Right ventricle myocardium superior (tissue), 1 donor: ENCODE measurements around the gene POU2AF1. TPM values are rescaled to one million over a fixed set of nuclear protein-coding genes. Genes with fewer than 3 reads are reported as not detected.
"Not testable (repeated sequence)": the region's sequence is repeated elsewhere in the genome, so short reads cannot be mapped to it uniquely, and the experiment has no call there.

Source experiments
- ATAC-seq: fragments of 200-7000 bp; cut with Tn5 transposase; one replicate; pipeline ENCODE4 v1.9.1; 2020; ENCODE audit warnings: mild to moderate bottlenecking; ENCODE audit not compliant: poor library complexity
- DNase-seq: peaks from one replicate; pipeline ENCODE4 v3.0.0-alpha.2; 2020
- intact Hi-C: fragments of 100-400 bp; cut with DNase I; formaldehyde crosslinking; loops from one replicate; pipeline ENCODE4 v1.11.2; 2022
- total RNA-seq: library from RNA; stranded (reverse); fragmentation: NEBNext Ultra II Directional; extraction: Animal tissue kit (Norgen Biotek cat#: 25700); gene quantifications from one replicate; pipeline ENCODE4 v1.2.1, GENCODE V29; 2021
- donor health status: DM: no; HTN: yes; CAD: no; lungs with severe emphysema.

The POU2AF1 gene
- total RNA-seq, 1 donor from 2014 or later, result 0.27 TPM

DNA sequence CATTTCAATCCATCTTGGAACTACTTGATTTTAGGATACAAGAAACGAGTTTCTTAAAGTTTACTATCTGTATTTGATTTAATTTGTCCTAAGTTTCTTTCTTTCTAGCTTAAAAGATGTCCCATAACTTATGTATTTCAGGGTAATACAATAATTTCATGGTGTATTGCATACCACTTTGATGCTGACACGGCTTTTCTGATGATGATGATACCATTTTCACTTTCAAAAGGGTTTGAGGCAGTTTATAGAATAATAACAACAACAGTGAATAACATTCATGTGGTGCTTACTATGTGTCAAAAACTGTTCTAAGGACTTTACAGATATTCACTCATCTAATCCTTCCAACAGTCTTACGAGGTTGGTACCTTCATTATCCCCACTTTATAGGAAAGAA, 33.2 kb upstream of the POU2AF1 start:
- ATAC-seq, result no peak
- no peak for DNase-seq
- intact Hi-C loops, result no loop called here

DNA sequence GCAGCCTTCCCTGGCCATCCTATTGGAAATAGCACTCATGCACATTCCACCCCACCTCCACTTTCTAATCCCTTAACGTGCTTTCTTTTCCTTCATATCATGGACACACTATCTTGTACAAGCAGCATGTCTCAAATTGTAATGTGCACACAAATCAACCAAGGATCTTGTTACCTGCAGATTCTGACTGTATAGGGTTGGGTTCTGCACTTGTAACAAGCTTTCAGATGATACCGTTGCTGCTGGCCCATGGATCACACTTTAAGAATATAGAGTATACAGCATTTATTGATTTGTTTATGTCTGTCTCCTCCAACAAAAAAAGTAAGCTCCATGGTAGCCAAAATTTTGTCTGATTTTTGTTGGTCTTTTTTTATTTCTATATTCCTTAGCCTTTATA, 32.4 kb upstream of the POU2AF1 start:
- intact Hi-C loops, result no loop called here
- ATAC-seq, result no peak
- no peak for DNase-seq

DNA sequence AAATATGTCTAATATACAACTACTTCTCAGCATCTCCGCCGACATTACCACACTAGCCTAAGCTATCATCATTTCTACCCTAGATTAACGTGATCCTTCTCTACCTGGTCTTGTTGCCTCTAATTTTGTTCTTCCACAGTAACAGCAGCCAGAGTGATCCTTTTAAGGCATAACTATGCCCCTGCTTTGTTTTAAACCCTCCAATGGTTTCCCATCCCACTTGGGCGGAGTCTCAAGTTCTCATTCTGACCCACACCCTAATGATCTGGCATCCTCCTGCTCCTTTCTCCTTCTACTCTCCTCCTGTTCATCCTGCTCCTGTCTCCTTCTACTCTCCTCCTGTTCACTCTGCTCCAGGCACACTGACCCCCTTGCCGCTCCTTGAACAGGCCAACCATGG, 31.9 kb upstream of the POU2AF1 start:
- intact Hi-C loops, result no loop called here
- DNase-seq (no peak), ATAC-seq (no peak)

DNA sequence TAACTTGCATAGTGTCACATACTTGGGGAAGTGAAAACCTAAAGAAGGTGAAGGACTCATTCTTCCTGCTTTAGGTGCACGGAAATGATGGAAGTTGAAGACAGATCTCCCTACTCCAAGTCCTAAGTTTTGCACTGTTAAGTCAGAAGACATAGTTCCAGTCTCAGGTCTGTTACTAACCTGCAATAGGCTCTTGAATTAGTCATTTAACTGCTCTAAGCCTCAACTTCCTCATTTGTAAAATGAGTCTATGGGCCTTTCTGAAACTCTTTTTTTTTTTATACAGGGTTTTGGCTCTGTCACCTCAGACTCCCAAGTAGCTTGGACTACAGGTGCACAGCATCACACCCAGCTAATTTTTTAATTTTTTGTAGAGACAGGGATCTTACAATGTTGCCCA, 30.8 kb upstream of the POU2AF1 start:
- ATAC-seq (no peak), DNase-seq (no peak)
- intact Hi-C loops, result no loop called here

DNA sequence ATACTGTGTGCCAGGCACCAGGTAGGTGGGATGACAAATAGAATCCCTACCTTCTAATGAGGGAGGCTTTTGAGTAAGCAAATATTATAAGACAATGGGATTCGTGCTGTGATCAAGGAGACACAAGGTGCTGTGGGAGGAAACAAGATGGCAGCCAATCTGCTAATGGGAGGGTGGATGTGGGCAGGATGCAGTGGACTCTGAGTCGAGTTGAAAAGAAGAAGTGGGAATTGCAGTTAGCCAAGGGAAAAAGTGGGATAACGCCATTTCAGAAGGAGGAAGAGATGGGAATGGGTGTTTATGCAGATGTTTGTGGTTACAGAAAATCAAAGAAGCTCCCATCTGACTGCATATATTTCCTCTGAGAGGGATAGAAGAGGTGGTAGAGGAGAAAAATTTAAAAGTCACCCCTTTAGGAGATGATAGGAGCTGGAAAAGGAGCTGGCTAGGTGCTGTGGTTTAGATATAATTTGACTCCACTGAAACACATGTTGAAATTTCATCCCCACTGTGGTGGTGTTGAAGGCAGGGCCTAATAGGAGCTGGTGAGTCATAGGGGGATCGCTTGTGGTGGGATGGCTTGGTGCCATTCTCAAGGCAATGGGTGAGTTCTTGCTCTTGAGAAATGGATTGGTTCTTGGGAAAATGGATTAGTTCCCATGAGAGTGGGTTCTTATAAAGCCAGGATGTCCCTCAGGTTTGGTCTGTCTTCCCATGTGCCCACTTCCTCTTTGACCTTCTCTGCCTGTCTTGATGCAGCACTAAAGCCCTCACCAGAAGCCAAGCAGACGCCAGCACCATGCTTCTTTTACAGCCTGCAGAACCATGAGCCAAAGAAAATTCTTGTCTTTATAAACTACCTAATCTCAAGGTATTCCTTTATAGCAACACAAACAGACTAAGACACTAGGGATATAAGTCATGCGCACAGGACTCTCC, 30.0 kb upstream of the POU2AF1 start:
- intact Hi-C loops, result no loop called here
- DNase-seq (no peak), ATAC-seq (no peak)

DNA sequence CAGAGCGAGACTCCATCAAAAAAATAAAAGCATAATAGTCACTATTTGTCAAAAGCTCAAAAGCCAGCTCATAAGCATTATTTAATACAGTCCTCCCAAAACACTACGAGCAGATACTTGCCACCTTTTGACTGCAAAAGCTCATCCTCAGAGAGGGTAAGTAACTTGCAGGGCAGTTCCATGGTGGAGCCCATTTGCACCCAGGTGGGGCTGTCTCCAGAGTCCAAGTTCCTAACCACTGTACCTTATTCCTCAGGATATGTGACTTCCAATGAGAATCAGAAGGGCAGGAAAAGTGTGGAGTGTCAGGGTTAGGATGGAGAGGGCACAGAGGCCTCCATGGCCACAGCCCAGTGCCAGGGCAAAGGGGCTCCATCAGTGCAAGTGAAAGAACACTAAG, 28.6 kb upstream of the POU2AF1 start:
- ATAC-seq, result no peak
- intact Hi-C loops, result no loop called here
- DNase-seq, result no peak

DNA sequence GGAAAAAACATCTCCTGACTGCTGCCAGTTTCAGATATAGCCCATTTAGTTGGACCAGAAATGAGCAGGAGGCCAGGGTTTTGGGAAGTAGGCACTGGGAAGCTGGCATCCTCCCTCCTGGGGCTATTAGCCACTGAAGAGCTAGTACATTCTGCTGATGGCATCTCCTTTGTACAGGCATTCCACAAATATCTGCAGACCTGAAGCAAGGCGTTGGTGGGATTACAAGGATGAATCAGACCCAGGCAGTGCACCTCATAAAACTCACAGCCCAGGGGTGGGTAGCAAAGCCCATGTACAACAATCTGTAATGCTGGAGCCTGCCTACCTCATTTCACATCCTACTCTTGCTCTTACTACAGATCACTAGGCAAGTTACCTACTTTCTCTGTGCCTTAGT, 27.5 kb upstream of the POU2AF1 start:
- no peak for ATAC-seq
- intact Hi-C loops, result no loop called here
- no peak for DNase-seq

DNA sequence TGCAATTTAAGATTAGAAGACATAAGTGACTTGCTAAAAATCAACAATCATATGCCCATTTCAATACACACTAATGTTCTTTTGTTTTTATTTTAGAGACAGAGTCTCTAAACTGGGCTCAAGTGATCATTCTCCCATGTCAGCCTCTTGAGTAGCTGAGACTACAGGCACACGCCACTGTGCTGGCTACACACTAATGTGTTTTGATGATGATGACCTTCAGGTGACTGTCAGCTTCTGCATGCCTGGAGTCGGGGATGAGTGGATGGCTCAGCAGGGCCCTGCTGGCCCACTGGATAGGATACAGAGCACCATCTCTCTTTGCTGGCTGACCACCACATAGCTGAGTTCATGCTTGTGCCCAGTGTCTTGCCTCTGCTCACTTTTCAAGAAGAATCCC, 27.0 kb upstream of the POU2AF1 start:
- intact Hi-C loops, result no loop called here
- DNase-seq, result no peak

DNA sequence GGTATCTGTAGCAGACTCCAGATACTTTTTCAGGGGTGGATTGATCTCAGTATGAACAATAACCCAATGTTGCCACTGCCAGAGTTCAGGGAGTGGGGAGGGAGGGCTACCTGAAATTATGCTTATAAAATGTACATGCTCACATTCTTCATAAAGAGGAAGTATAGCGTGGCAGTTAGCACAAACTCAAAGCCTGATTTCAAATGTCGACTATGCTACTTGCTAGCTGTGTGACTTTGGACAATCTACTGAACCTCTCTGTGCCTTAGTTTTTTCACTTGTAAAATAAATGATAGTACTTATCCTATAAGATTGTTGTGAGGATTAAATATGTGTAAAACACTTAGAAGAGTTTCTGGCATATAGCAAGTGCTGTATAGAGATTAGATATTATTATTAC, 26.5 kb upstream of the POU2AF1 start:
- ATAC-seq (no peak), DNase-seq (no peak)
- intact Hi-C loops, result no loop called here

More for the DNA sequence above, 27.0 kb upstream of the POU2AF1 start:
- ATAC-seq, result no peak

DNA sequence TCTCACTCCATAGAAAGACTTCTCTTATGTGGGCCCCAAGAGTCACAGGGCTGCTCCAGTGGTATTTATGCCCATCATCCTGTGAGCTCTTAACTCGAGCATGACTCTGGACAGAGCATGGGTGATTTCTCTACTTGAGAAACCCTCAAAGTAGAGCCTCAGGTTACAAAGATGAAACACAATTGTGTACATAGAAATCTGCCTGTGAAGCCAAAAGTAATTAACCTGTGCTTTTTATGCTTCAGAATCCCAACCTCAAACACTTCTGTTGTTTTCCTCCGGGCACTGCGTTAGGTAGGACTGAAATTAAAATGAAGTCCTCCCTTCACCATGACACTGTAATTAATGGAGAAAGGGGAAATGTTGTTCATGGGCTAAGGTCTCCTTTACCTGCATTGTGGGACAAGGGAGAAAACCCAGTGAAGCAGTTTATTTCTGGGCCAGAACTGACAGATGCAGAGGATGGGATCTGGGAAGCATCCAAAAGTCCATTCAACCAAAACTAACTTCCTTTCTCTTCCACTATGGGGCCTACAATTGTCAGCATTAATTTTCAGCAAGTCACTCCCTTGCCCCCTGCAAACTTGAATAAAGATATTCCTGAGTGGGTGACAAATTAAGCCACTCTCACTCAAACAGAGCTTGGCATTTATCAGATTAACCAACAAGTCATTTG, 24.1 kb upstream of the POU2AF1 start:
- intact Hi-C loops, result no loop called here
- ATAC-seq (no peak), DNase-seq (no peak)

DNA sequence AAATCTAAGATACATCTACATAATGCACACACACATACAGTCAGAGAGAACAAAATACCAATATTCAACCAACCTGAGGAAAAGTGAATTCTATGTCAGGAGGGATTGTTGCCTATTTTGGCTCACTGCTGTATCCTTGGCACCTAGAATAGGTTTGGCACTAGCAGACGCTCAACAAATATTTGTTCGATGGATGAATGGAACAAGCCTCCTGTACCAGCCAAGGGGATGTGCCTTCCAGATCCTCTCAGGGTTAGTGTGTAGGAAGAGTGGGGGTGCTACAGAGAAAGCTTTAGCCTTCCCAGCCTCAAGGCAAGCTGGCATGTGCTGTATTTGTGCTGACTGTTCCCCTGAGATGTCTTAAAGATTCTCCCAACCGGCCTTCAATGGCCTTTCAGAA, 23.3 kb upstream of the POU2AF1 start:
- ATAC-seq, result no peak
- intact Hi-C loops, result no loop called here
- DNase-seq, result no peak

DNA sequence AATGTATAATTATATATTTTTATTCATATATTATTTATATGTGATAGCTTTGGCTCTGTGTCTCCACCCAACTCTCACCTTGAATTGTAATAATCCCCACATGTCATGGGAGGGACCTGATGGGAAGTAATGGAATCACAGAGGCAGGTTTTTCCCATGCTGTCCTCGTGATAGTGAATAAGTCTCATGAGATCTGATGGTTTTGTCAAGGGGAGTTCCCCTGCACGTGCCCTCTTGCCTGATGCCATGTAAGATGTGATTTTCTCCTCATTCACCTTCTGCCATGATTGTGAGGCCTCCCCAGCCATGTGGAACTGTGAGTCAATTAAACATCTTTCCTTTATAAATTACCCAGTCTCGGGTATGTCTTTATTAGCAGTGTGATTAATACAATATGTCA, 22.9 kb upstream of the POU2AF1 start:
- DNase-seq, intact Hi-C loops, ATAC-seq: not testable (repeated sequence)

DNA sequence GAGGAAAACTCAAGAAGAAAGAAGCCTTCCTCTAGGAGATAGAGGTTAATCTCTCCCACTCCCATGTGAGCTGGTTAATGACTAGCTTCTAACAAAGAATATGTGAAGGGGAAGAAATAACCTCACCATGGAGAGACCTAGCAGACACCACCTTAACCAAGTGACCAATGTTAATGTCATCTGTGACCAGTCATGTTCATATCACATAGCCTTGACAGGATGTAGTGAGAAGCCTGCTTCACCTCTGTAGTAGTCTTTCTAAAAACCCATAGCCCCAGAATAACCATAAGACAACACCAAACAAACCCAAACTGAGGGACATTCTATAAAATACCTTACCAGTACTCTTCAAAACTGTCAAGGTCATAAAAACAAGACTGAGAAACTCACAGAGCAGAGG, 21.5 kb upstream of the POU2AF1 start:
- intact Hi-C loops, result no loop called here
- DNase-seq, result no peak
- ATAC-seq, result no peak

DNA sequence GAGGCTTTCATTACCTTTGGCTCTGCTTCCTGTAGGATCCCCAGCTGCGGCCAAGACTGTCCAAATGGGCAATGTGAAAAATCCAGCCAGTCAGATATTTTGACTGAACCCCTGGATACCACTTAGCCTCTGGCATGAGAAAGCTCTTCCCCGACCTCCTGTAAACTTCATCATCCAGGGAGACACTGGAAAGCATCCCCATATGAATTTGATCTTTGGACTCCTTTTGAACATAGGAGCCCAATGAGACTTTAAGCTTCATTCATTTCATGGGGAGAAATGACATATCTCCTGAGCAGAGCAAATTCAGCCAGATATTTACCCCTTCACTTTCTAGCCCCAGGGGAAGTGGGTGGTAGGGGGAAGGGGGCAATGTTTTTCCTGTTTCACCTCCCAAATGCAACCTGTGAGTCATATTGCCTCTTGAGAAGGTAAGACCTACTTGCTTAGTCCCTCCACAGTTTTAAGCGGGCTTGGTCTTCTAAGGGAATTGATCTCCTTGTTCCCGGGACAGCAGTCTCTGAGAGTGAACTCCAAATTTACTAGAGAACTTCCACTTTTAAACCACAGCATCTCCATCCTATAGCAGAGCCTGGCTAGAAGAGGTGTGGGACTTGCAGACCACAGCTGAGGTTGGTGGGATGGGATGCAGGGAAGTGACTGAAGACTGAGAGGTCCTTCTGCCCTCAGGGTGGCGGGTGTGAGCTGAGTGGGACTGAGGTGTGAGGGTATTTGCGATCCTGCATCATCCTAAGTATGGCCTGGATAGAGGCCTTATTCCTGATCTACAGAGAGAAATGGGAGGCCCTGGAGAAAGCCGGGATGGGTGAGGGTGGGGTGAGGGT, 20.3 kb upstream of the POU2AF1 start:
- DNase-seq, result no peak
- ATAC-seq, result no peak
- intact Hi-C loops, result no loop called here

DNA sequence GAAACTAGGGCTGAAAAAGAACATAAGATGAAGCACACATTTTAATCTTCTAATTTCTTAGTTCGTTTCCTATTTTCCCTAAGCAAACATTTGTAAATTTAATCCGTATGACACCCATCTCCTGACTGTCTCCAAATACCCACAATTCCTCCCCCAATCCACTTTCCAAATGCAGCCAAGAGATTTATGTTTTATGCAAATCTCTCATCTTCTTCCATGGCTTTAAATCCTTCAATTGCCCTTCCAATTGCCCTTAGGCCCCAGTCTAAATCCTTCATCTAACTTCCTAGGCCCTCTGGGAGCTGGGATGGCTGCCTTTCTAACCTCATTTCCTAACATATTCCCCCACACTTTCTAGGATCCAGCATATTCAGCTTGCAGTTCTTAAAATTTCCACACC, 18.0 kb upstream of the POU2AF1 start:
- intact Hi-C loops, result no loop called here
- no peak for ATAC-seq
- DNase-seq, result no peak

DNA sequence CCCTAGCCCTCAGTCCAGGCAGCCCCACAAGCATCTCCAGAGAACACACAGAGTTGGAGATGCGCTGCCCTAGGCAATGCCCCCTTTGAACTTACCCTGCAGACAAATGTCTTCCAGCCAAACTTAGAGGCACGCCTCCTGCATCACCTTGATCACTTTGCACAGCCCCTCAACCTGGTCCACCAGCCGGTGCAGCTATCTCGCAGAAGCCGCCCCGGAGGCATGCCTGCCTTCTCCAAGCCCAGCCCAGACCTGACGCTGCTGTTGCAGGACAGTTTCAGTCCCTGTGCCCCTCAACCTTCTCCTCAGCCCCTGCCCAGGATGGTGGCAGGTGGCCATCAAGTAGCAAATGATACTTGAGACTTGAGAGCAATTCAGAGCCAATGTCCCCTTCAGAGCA, 16.7 kb upstream of the POU2AF1 start:
- intact Hi-C loops, result no loop called here
- no peak for ATAC-seq
- no peak for DNase-seq

DNA sequence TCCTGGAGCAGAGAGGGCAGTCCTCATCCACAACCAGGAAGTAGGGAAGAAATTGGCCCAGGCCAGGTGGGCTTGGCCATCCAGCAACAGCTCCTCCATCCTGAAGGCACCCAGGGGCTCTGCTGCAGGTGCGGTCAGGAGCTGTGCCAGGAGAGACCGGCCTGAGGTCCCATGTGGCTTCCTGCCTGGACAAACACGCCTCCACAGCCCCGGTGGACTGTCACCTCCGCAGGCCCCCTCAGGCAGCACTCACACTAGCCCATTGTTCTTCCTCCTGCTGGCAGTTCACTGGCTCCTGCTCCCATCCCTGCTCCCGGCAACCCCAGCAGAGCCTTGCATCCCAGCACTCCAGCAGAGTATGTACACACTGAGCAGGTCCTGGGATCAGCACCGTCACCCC, 16.0 kb upstream of the POU2AF1 start:
- ATAC-seq (no peak), DNase-seq (no peak)
- intact Hi-C loops, result no loop called here

DNA sequence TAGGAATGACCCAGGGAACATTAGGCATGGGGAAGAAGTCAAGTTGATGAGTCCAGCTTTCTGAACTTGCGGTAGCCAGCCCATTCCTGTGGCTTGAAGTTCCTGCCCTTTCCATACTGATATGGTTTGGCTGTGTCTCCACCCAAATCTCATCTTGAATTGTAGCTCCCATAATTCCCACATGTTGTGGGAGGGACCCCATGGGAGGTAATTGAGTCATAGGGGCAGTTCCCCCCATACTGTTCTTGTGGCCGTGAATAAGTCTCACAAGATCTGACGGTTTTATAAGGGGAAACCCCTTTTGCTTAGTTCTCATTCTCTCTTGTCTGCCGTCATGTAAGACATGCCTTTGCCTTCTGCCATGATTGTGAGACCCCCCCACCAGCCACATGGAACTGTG, 15.1 kb upstream of the POU2AF1 start:
- ATAC-seq, intact Hi-C loops: not testable (repeated sequence)

DNA sequence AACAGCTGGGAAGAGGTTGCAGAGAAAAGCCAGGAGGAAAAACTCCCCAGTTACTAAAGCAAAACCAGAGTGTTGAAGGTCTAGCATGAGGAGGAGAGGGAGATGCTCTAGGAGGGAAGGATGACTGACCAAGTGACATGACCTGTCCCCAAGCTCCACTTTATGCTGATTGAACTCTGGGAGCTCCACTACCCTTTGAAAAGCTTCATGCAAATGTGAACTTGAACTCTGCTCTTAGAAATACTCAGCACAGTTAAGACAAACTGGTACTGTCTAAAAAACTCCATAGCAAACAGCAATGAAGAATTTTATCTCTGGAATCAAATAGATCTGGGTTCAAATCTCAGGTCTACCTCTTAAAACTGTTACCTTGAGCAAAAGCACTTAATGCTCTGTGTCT, 14.5 kb upstream of the POU2AF1 start:
- intact Hi-C loops, result no loop called here

More for the DNA sequence above, 15.1 kb upstream of the POU2AF1 start:
- not testable (repeated sequence) for DNase-seq

More for the DNA sequence above, 14.5 kb upstream of the POU2AF1 start:
- DNase-seq, result no peak
- ATAC-seq, result no peak
